Umbilical cord (tissue), 2 donors: Measurements from ENCODE around the gene SUSD5. TPM values are rescaled to one million over a fixed set of nuclear protein-coding genes. Genes with fewer than 3 reads are reported as not detected.
"Not testable (repeated sequence)": the region's sequence is repeated elsewhere in the genome, so short reads cannot be mapped to it uniquely, and the experiment has no call there.

Source experiments
- DNase-seq: peaks from one replicate; pipeline ENCODE4 v3.0.0-alpha.2; 2015; ENCODE audit warnings: low spot score
- total RNA-seq: library from RNA; depleted of rRNA; stranded (reverse); fragments of >200 nt; gene quantifications from one replicate; pipeline ENCODE4 v1.2.3, GENCODE V29; 2014; ENCODE audit warnings: low replicate concordance; ENCODE audit not compliant: insufficient read depth

SUSD5 gene
- total RNA-seq, 1 donor from 2014 or later, result 6.0 TPM

DNA sequence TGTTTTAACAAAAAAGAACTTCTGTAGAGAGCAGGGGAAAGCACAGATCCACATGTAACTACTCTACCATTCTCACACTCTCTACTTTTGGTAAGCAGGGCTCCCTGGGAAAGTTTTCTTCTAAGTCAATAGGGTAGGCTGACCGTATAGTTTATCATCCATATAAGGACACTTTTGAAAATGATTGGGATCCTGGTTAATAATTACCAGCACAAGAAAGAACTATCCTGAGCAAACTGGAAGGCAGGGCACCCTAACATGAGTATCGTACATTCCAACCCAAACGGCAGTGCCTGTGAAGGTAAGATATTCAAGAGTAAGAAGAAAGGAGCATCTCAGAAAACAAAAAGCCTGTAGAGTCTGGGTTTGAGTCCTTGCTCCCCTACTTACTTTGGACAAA lies 22.1 kb downstream of the SUSD5 start:
- DNase-seq, result no peak

GRCh38 chr3:33194303-33194702 lies 24.3 kb downstream of the SUSD5 start:
- no peak for DNase-seq

GRCh38 chr3:33187368-33187634 lies 31.3 kb downstream of the SUSD5 start:
- DNase-seq, result no peak

GRCh38 chr3:33186524-33187367 lies 31.9 kb downstream of the SUSD5 start:
- no peak for DNase-seq

DNA sequence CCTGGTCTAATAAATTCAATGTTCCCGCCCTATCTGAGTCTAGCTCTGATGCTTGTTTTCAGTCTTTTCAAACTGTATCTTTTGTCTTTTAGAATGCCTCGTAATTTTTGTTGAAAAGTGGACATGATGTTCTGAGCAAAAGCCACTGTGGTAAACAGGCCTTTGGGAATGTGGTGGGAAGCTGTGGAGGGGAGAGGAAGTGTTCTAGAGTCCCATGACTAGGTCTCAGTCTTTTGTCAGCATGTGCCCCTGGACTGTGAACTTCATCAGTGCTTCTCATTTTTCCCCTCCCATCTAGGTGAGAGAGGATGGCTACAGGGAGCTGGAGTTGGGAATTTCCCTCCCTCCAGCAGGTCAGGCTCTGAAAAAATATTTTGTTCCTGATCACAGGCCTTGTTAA lies 33.7 kb downstream of the SUSD5 start:
- DNase-seq, result no peak

- DNase-seq, result not testable (repeated sequence)
Observed at GRCh38 chr3:33181641-33182040, 37.0 kb downstream of the SUSD5 start.

GRCh38 chr3:33181229-33181628 lies 37.4 kb downstream of the SUSD5 start:
- DNase-seq, result no peak

GRCh38 chr3:33179132-33179531 lies 39.5 kb downstream of the SUSD5 start:
- no peak for DNase-seq

DNA sequence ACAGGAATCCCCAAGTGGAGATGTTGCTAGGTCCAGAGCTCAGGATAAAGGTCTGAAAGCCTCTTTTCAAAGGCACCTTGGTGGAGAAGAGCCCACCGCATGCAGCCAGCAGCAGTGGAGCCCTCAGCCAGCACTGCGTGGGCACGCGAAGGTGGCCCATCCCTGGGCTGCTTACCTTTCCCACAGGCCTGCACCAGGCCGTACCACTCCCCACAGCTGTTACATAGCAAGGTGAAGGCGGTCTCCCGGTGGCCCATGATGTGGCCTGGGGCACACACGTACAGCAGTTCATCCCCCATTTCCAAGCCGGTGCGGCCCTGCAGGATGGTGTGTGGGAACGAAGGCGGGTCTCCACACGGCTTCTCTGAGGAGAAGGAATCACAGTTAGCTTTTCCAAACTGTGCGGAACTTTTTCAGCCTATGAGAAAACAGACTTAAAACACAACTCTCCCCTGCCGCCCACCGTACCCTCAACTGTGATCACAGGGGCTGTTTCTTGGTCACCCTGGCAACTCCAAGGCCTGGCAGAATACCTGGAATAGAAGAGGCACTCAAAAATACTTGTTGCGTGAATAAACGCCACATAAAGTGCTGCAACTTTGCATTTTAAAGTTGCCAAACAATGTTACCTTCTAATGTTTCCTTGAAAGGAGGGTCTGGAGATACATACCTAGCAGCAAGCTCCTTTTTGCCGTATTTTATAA lies 43.7 kb downstream of the SUSD5 start:
- no peak for DNase-seq

GRCh38 chr3:33174095-33174494 lies 44.5 kb downstream of the SUSD5 start:
- no peak for DNase-seq

GRCh38 chr3:33173672-33174071 lies 44.9 kb downstream of the SUSD5 start:
- DNase-seq, result no peak

DNA sequence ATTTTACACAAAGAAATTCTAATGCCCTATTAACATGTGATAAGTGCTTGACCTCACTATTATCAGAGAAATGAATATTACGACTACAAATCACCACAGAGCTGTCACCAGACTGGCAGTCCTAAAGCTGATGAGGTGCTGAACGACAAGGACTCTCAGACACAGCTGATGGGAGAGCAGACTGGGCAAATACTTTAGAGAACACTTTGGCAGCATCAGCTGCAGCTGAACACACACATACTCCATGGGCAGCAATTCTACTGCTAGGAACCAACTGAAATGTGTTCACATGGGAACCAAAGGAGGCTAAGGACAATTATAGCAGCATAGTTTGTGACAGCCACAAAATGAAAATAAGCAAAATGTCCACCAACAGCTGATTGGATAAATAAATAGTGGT lies 45.5 kb downstream of the SUSD5 start:
- DNase-seq, result no peak

- DNase-seq, result no peak
Observed at GRCh38 chr3:33171580-33171979, 47.0 kb downstream of the SUSD5 start.

DNA sequence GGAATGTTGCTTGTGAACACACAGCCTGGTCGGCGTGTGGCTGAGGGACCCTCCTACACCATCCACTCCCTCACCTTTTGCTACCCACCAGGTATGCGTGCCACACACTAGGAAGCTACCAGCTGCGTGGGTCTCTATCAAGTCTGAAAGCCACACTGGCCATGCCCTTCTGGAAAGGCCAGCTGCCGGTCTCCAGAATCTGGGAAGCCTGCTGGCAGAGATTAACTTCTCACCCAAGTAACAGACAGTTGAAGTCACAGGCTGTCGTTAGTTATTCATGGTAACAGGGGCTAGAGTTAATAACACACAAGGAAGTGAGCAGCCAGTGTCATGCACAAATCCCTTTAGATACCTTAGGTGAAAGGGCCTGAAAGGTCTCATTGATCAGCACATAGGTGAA lies 48.1 kb downstream of the SUSD5 start:
- DNase-seq, result no peak

DNA sequence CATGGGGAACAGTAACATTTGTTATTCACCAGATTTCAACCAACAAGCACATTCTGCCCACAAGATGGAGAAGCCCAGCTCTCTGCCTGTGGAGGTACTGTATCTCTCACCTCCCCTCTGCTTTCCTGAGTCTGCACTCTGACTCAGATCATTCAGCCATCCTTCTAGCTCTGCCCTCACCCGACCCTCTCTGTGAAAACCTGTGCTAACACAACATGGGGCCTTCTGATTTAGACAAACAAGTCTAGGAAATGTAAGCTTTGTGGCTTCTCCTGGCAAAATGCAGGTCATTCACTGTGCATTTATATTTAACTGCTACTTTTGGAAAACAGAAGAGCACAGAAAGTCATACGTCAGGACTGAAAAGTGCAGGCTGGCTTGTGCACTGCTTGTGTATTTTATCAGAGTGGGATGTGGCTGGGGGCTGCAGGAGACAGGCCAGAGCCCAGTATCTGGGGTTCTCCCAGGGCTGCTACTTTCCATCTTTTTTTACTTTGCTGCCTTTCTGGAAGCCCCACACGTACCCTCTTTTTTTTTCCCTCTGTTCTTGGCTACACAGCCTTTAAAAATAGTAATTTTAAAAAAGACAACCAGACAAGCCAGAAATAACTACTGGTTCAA lies 50.8 kb downstream of the SUSD5 start:
- DNase-seq, result no peak

DNA sequence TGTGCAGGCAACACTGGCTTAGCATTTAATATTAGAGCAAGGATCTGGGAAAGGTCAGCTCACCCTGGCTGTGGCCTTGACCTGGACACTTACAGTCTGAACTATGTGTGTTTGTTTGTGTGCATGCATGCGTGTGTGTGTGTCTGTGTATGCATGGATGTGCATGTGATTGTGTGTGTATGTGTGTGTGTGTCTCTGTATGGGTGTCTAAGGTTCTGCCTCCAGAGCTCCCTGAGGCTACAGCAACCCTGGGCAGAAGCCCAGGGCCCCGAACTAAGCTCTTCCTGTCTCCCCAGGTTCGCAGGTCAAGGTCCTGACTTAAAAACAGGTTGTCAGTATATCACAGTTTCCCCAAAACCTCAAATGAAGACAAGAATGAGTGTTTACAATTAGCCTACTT lies 51.3 kb downstream of the SUSD5 start:
- no peak for DNase-seq

- no peak for DNase-seq
Observed at GRCh38 chr3:33166095-33166494, 52.5 kb downstream of the SUSD5 start.

DNA sequence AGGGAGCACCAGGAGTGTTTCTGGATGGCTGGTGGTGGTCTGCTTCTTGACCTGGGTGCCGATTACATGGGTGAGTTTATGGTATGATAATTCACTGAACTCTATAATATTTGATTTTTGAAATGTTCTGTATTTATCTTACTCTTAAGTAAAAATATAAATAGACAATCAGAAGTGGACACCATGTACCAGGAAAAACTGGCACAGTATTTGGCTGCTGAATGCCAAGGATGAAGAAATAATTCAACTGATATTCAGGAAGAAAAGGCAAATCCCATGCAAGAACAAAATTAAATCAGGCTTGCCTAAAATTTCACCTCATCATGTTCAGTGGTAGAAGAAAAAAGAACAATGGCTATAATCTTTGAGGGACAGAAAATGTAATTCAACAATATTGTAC lies 53.2 kb downstream of the SUSD5 start:
- no peak for DNase-seq

DNA sequence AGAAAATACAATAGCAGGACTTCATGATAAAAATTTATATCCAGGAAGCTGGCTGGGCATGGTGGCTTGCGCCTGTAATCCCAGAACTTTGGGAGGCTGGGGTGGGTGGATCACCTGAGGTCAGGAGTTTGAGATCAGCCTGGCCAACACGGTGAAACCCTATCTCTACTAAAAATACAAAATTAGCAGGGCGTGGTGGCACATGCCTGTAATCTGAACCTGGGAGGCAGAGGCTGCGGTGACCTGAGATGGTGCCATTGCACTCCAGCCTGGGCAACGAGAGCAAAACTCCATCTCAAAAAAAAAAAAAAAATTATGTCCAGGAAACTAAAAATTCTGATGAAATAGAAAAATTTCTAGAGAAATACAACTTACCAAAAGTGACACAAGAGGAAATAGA lies 56.0 kb downstream of the SUSD5 start:
- DNase-seq, result not testable (repeated sequence)

GRCh38 chr3:33159981-33160380 lies 58.6 kb downstream of the SUSD5 start:
- no peak for DNase-seq

DNA sequence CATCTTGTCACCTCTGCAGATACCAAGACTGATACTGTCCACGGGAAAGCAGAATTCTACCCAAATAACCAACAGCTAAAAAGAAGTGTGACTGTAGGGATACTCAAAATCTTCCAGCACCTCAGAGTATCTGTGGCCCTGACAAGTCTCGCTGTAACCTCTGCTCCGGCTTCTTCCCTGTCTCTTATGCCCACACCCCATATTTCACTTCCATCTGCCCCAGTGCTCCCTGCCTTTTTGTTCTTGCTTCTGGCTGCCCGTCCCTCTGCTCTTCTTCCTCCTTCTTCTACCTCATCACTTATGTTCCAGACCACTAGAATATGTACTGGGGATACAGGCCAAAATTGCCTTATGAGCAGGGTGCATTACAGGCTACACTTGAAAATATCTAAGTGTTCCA lies 59.4 kb downstream of the SUSD5 start:
- no peak for DNase-seq

DNA sequence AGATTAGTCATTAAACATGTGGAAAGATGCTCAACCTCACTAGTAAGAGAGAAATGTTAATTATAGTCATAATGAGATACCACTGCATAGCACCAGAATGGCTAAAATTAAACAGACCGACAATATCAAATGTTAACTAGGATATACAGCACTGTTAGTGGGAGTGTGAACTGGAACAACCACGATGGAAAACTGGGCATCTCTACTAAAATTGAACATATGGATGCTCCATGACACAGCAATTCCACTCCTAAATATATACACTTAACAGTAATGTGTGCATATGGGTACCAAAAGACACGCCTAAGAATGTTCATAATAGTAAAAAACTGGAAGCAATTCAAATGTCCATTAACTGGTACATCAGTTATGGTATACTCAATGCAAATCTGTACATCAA lies 63.3 kb downstream of the SUSD5 start:
- no peak for DNase-seq

DNA sequence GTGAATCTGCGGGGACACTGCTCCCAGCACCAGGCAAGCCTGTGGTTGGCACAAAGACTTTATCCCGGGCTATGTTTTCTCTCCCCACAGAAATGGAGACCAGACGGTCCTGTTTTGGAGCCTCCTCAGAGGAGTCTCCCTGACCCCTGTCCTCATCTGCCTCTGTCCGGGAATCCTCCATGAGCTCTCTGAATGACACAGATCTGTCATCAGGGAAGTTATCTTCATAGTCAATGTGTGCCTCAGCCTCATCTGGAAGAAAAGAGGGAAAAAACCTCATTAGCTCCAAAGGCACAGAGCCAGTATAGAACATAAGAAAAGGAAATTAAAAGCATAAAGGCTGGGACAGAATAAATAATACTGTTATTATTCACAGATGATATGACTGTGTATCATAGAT lies 64.8 kb downstream of the SUSD5 start:
- DNase-seq, result no peak
